ENCODE data around the gene GAL3ST3.

Gene GAL3ST3

DNA sequence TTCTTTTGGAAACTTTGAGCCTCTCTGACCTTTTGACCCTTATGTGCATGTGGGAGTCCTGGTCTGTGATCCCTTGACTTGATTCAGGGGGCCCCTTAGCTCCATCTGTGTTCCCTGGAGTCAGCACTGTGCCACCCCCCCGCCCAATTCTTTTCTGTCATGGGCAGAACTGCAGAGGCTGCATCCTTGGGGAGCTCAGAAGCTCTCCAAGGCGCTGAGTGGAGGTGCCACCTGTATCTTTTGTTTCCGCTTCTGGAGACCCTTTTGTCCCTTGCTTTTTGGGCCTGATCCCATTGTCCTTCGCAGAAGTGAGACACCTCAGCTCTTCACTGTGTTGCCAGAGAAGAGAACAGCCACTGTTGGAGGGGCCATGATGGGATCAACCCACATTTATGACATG, 18.7 kb upstream of the GAL3ST3 start:
- ChIA-PET POLR2A (interaction anchor here (0.7 to 3.2 kb wide), 4 partner anchors 9 to 65 kb away, joined by 4 to 34 read pairs (median 7); partner anchors contain the start of genes BANF1 and SF3B2), CTCF (interaction anchor here (0.5 to 2.5 kb wide), 11 partner anchors 8 to 1221 kb away, joined by 3 to 24 read pairs (median 4); partner anchors contain the start of genes ANKRD13D and SF3B2)
- DNase-seq (ENCODE audit: extremely low spot score) = no peak
- TF ChIP-seq L3MBTL2 (conservative IDR thresholded peaks at IDR 0.05) = no peak
- TF ChIP-seq, protein P1, sequence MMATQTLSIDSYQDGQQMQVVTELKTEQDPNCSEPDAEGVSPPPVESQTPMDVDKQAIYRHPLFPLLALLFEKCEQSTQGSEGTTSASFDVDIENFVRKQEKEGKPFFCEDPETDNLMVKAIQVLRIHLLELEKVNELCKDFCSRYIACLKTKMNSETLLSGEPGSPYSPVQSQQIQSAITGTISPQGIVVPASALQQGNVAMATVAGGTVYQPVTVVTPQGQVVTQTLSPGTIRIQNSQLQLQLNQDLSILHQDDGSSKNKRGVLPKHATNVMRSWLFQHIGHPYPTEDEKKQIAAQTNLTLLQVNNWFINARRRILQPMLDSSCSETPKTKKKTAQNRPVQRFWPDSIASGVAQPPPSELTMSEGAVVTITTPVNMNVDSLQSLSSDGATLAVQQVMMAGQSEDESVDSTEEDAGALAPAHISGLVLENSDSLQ (IDR thresholded peaks at IDR 0.05) = no peak
- TF ChIP-seq FOXM1 (IDR thresholded peaks at IDR 0.05; ENCODE audit: borderline replicate concordance) = no peak
- no peak for TF ChIP-seq TARDBP (IDR thresholded peaks at IDR 0.05)
- TF ChIP-seq FOXA1 (IDR thresholded peaks at IDR 0.05) = no peak
- no peak for TF ChIP-seq HDGF (IDR thresholded peaks at IDR 0.05; ENCODE audit: borderline replicate concordance)
- TF ChIP-seq CTBP1 (IDR thresholded peaks at IDR 0.05; ENCODE audit: borderline replicate concordance) = no peak
- no peak for TF ChIP-seq ZNF384 (IDR thresholded peaks at IDR 0.05)
- TF ChIP-seq ARNT (IDR thresholded peaks at IDR 0.05) = no peak
- TF ChIP-seq SUZ12 (IDR thresholded peaks at IDR 0.05) = no peak
- TF ChIP-seq NFRKB (IDR thresholded peaks at IDR 0.05) = no peak
- no peak for TF ChIP-seq BHLHE40 (IDR thresholded peaks at IDR 0.05; ENCODE audit: borderline replicate concordance)
- no peak for TF ChIP-seq SP1 (IDR thresholded peaks at IDR 0.05)
- no peak for TF ChIP-seq LEF1 (IDR thresholded peaks at IDR 0.05; ENCODE audit: borderline replicate concordance)

DNA sequence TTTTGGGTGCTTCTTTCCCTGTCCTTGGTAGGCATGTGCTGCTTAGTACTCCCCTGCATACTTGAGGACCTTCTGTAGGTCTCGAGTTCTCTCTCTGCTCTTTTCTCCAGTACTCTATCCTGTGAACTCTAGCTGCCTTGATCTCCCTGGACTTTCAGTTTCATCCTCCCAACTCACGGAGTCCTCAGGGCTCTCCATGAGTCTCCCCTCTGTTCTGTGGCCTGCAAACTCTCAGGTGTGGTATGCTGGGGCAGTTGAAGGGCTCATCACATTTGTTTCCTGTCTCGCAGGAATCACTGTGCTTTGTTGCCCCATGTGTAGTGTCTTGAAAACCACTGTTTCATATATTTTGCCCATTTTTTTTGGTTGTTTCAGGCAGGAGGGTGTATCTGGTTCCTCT, 17.8 kb upstream of the GAL3ST3 start:
- TF ChIP-seq FOXM1 (IDR thresholded peaks at IDR 0.05; ENCODE audit: borderline replicate concordance) = no peak
- no peak for TF ChIP-seq ARNT (IDR thresholded peaks at IDR 0.05)
- no peak for TF ChIP-seq ZNF384 (IDR thresholded peaks at IDR 0.05)
- TF ChIP-seq, protein P1 (IDR thresholded peaks at IDR 0.05) = no peak
- no peak for DNase-seq (ENCODE audit: extremely low spot score)
- ChIA-PET POLR2A (interaction anchor here (3.2 kb wide), 1 partner anchor 14 kb away, joined by 34 read pairs; the partner anchor contains the start of gene SF3B2), CTCF (interaction anchor here (2.3 kb wide), 1 partner anchor 69 kb away, joined by 11 read pairs; no protein-coding TSS in a partner anchor)

DNA sequence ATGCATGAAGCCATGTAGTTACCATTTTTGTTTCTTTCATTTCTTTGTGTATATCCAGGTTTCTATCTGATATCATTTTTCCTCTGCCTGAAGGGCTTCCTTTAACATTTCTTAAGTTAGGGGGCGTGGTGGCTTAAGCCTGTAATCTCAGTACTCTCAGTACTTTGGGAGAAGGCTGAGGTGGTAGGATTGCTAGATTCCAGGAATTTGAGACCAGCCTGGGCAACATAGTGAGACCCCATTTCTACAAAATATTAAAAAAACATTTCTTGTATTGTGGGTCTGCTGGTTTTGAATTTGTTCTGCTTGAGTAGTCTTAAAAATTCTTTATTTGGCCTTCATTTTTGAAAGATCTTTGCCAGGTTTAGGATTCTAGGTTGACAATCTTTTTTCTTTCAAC, 15.6 kb upstream of the GAL3ST3 start:
- TF ChIP-seq NFRKB (IDR thresholded peaks at IDR 0.05) (no peak), FOXA1 (IDR thresholded peaks at IDR 0.05) (no peak), L3MBTL2 (conservative IDR thresholded peaks at IDR 0.05) (no peak), SP1 (IDR thresholded peaks at IDR 0.05) (no peak), CTBP1 (IDR thresholded peaks at IDR 0.05; ENCODE audit: borderline replicate concordance) (no peak), ARNT (IDR thresholded peaks at IDR 0.05) (no peak), TARDBP (IDR thresholded peaks at IDR 0.05) (no peak), FOXK2 (IDR thresholded peaks at IDR 0.05) (no peak), BHLHE40 (IDR thresholded peaks at IDR 0.05; ENCODE audit: borderline replicate concordance) (no peak), HDGF (IDR thresholded peaks at IDR 0.05; ENCODE audit: borderline replicate concordance) (no peak)
- DNase-seq (ENCODE audit: extremely low spot score) = no peak
- POLR2A ChIA-PET = interaction anchor here (1.0 kb wide), 1 partner anchor 13 kb away, joined by 5 read pairs; the partner anchor contains the start of gene SF3B2
- CTCF ChIA-PET = no interaction called here

DNA sequence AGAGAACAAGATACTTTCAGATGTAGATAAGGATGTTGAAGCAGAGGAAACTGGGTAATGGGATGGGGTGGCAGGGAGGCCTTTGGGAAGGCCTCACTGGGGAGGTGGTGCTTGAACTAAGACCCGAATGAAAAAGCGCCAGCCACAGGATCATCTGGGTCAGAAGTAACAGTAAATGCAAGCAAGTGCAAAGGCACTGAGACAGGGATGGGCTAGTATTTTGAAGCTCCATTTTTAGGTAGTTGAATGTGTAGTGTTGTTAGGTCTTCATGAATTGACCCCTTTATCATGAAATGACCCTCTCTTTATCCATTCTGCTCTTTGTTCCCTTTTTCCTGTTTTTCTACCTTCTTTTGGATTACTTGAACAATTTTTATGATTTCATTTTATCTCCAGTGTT, 14.9 kb upstream of the GAL3ST3 start:
- DNase-seq (ENCODE audit: extremely low spot score) = no peak
- no peak for TF ChIP-seq HDGF (IDR thresholded peaks at IDR 0.05; ENCODE audit: borderline replicate concordance)
- TF ChIP-seq L3MBTL2 (conservative IDR thresholded peaks at IDR 0.05) = no peak
- no peak for TF ChIP-seq CTBP1 (IDR thresholded peaks at IDR 0.05; ENCODE audit: borderline replicate concordance)
- no peak for TF ChIP-seq SP1 (IDR thresholded peaks at IDR 0.05)
- no peak for TF ChIP-seq ELF4 (IDR thresholded peaks at IDR 0.05)
- TF ChIP-seq NFRKB (IDR thresholded peaks at IDR 0.05) = no peak
- TF ChIP-seq FOXK2 (IDR thresholded peaks at IDR 0.05) = no peak
- TF ChIP-seq, protein P1 (IDR thresholded peaks at IDR 0.05) = no peak
- no peak for TF ChIP-seq FOXM1 (IDR thresholded peaks at IDR 0.05; ENCODE audit: borderline replicate concordance)
- no peak for TF ChIP-seq ARNT (IDR thresholded peaks at IDR 0.05)
- TF ChIP-seq FOXA1 (IDR thresholded peaks at IDR 0.05) = no peak
- TF ChIP-seq SUZ12 (IDR thresholded peaks at IDR 0.05) = no peak
- no peak for TF ChIP-seq TARDBP (IDR thresholded peaks at IDR 0.05)
- CTCF ChIA-PET = no interaction called here
- POLR2A ChIA-PET = interaction anchor here (2.0 kb wide), 1 partner anchor 10 kb away, joined by 20 read pairs; the partner anchor contains the start of gene SF3B2

DNA sequence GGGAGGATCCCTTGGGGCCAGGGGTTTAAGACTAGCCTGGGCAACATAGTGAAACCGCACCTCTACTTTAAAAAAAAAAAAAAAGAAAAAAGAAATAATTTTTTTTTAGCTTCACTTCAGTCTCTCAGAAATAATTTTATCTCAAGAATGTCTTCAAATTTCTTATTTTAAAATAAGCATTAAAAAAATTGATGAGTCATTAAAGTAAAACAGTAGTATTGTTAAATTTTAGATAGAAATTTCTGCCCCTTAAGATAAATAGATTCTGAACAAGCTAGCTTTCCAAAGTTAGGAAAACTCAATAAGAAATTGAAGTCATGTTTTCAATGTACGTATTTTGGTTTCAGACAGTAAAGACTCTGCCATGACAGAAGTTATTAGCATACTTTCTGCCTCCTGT, 13.4 kb upstream of the GAL3ST3 start:
- POLR2A ChIA-PET = interaction anchor here (2.0 kb wide), 1 partner anchor 9 kb away, joined by 20 read pairs; the partner anchor contains the start of gene SF3B2
- CTCF ChIA-PET = no interaction called here
- DNase-seq (ENCODE audit: extremely low spot score) = no peak
- TF ChIP-seq L3MBTL2 (conservative IDR thresholded peaks at IDR 0.05) (no peak), ELF4 (IDR thresholded peaks at IDR 0.05) (no peak), NFRKB (IDR thresholded peaks at IDR 0.05) (no peak), CTBP1 (IDR thresholded peaks at IDR 0.05; ENCODE audit: borderline replicate concordance) (no peak), BHLHE40 (IDR thresholded peaks at IDR 0.05; ENCODE audit: borderline replicate concordance) (no peak), FOXM1 (IDR thresholded peaks at IDR 0.05; ENCODE audit: borderline replicate concordance) (no peak), FOXA1 (IDR thresholded peaks at IDR 0.05) (no peak), HDGF (IDR thresholded peaks at IDR 0.05; ENCODE audit: borderline replicate concordance) (no peak), ZNF384 (IDR thresholded peaks at IDR 0.05) (no peak), LEF1 (IDR thresholded peaks at IDR 0.05; ENCODE audit: borderline replicate concordance) (no peak), SP1 (IDR thresholded peaks at IDR 0.05) (no peak), SUZ12 (IDR thresholded peaks at IDR 0.05) (no peak)
- TF ChIP-seq, protein P1 (IDR thresholded peaks at IDR 0.05) = no peak
